GM12878 (cell line): ENCODE data around the gene ERCC1. TPM values are rescaled to one million over a fixed set of nuclear protein-coding genes. Genes with fewer than 3 reads are reported as not detected.

Experiments used
- ATAC-seq: fragments of 200-7000 bp; cut with Tn5 transposase; 3 replicates; pipeline ENCODE4 v1.9.1; 2020; ENCODE audit warnings: mild to moderate bottlenecking, moderate library complexity
- BruUV-seq: library from RNA; stranded (reverse); fragments of 400-500 nt; replicated peaks from 2 replicates; lab custom pipeline; 2021; lab: Mats Ljungman, UMichigan
- CTCF ChIA-PET: fragments of 300-600 bp; sonication (Branson Sonifier 250); formaldehyde crosslinking; extraction: SDS; loops from one replicate; lab custom pipeline; 2021; ENCODE audit warnings: inconsistent platforms; lab: Yijun Ruan, JAX
- POLR2A ChIA-PET: fragments of 350-600 bp; formaldehyde crosslinking; extraction: SDS; loops from one replicate; lab custom pipeline; 2021; ENCODE audit warnings: inconsistent platforms; lab: Charles Lee
- RAD21 ChIA-PET: fragments of 300-600 bp; sonication (Branson Sonifier 250); formaldehyde crosslinking; loops from one replicate; lab custom pipeline; 2023; ENCODE audit warnings: antibody characterized with exemption; ENCODE audit not compliant: unreplicated experiment; lab: Charles Lee
- SMC1A ChIA-PET: fragments of 300-600 bp; sonication (Branson Sonifier 250); formaldehyde crosslinking; loops from one replicate; lab custom pipeline; 2023; ENCODE audit not compliant: unreplicated experiment, uncharacterized antibody; lab: Charles Lee
- DNase-seq: peaks from one replicate; pipeline ENCODE4 v3.0.0-alpha.2; 2011; ENCODE audit warnings: low read depth, low spot score
- FAIRE-seq: peaks from 3 replicates; lab custom pipeline; 2011; peaks lifted over from hg19 to GRCh38; lab: Jason Lieb, UNC
- H2AFZ ChIP-seq: 2 replicates; pipeline ENCODE4 v1.6.0; 2011; ENCODE audit warnings: low read depth, low read length, control low read depth; ENCODE audit not compliant: control insufficient read depth
- H3K27ac ChIP-seq: 2 replicates; pipeline ENCODE4 v1.5.1; 2011; ENCODE audit warnings: control low read depth; ENCODE audit not compliant: control insufficient read depth, insufficient read depth
- H3K27me3 ChIP-seq, 2 experiments: replicated peaks in 1 of 2; 2 replicates each; pipeline versions ENCODE4 v1.6.0 to v1.6.1; 2011; ENCODE audit warnings: low read length in 1 of 2; ENCODE audit not compliant: control insufficient read depth in 2 of 2, insufficient read depth in 2 of 2
- H3K36me3 ChIP-seq, 2 experiments: 2 replicates each; pipeline ENCODE4 v1.5.1; 2011; ENCODE audit warnings: low read length in 1 of 2; ENCODE audit not compliant: control insufficient read depth in 2 of 2, insufficient read depth in 2 of 2
- H3K4me1 ChIP-seq: 2 replicates; pipeline ENCODE4 v1.6.1; 2011; ENCODE audit warnings: mild to moderate bottlenecking, low read length, moderate library complexity, mixed read lengths; ENCODE audit not compliant: control insufficient read depth, insufficient read depth
- H3K4me2 ChIP-seq: 2 replicates; pipeline ENCODE4 v1.6.0; 2011; ENCODE audit warnings: control low read depth; ENCODE audit not compliant: control insufficient read depth, insufficient read depth
- H3K4me3 ChIP-seq: fragments of 200-600 bp; sonication (generic); 2 replicates; pipeline ENCODE4 v1.5.1; 2016
- H3K79me2 ChIP-seq: 2 replicates; pipeline ENCODE4 v1.6.0; 2011; ENCODE audit warnings: low read length; ENCODE audit not compliant: control insufficient read depth, insufficient read depth
- H3K9ac ChIP-seq: 2 replicates; pipeline ENCODE4 v1.8.0; 2011; ENCODE audit warnings: low read length, control low read depth, mixed read lengths; ENCODE audit not compliant: control insufficient read depth, insufficient read depth
- H3K9me3 ChIP-seq: replicated peaks from 3 replicates; pipeline ENCODE4 v1.5.1; 2011; ENCODE audit warnings: mild to moderate bottlenecking, low read length; ENCODE audit not compliant: control insufficient read depth, insufficient read depth
- H4K20me1 ChIP-seq: 2 replicates; pipeline ENCODE4 v1.6.0; 2011; ENCODE audit not compliant: control insufficient read depth, insufficient read depth
- BHLHE40 ChIP-seq, 2 experiments: fragments of 450-650 bp in 1 of 2; IDR thresholded peaks; 2 replicates each; pipeline ENCODE4 v1.6.1; 2011 to 2017; ENCODE audit warnings: low read depth in 2 of 2, borderline replicate concordance in 1 of 2, improper control_type of control experiment in 1 of 2, low read length in 1 of 2, mild to moderate bottlenecking in 1 of 2
- BMI1 ChIP-seq: fragments of 450-650 bp; IDR thresholded peaks from 2 replicates; pipeline ENCODE4 v1.6.1; 2016; ENCODE audit warnings: mild to moderate bottlenecking, moderate library complexity, borderline replicate concordance
- EED ChIP-seq: sonication (generic); IDR thresholded peaks from 2 replicates; pipeline ENCODE4 v1.6.1; 2016; ENCODE audit warnings: antibody characterized with exemption, low read depth
- GATAD2B ChIP-seq: fragments of 450-650 bp; conservative IDR thresholded peaks from 2 replicates; pipeline ENCODE4 v1.6.1; 2017; ENCODE audit warnings: low read depth, mild to moderate bottlenecking, moderate library complexity
- LARP7 ChIP-seq: fragments of 450-650 bp; IDR thresholded peaks from 2 replicates; pipeline ENCODE4 v1.6.1; 2017; ENCODE audit warnings: mild to moderate bottlenecking
- MTA2 ChIP-seq: fragments of 450-650 bp; IDR thresholded peaks from 2 replicates; pipeline ENCODE4 v1.6.1; 2016; ENCODE audit warnings: low read depth, mild to moderate bottlenecking, moderate library complexity
- MXI1 ChIP-seq: fragments of 150-350 bp; IDR thresholded peaks from 2 replicates; pipeline ENCODE4 v1.6.1; 2011; ENCODE audit warnings: low read depth, mild to moderate bottlenecking, inconsistent platforms, low read length, improper control_type of control experiment
- NBN ChIP-seq: fragments of 450-650 bp; IDR thresholded peaks from 2 replicates; pipeline ENCODE4 v1.6.1; 2016
- RBBP5 ChIP-seq: fragments of 200-600 bp; sonication (generic); conservative IDR thresholded peaks from 2 replicates; pipeline ENCODE4 v1.6.1; 2016
- SRF ChIP-seq, 2 experiments: IDR thresholded peaks; 2 replicates each; pipeline ENCODE4 v1.6.1; 2011; ENCODE audit warnings: low read depth in 2 of 2, low read length in 2 of 2, mild to moderate bottlenecking in 1 of 2, moderate library complexity in 1 of 2
- STAT1 ChIP-seq: fragments of 450-650 bp; conservative IDR thresholded peaks from 2 replicates; pipeline ENCODE4 v1.6.1; 2014; ENCODE audit warnings: antibody characterized with exemption, mild to moderate bottlenecking
- whole genome bisulfite sequencing: methylation state at CpG from one replicate; pipeline ENCODE4 v1.1.6; 2016; ENCODE audit warnings: low lambda C conversion rate; ENCODE audit not compliant: insufficient replicate concordance, insufficient coverage; ENCODE audit errors: missing lambda C conversion rate; 5-methylcytosine and 5-hydroxymethylcytosine counted together
- in situ Hi-C: fragments of 300-500 bp; cut with MboI; formaldehyde crosslinking; loops from 9 replicates; pipeline ENCODE4 v1.14.3; 2018; ENCODE audit warnings: mixed read lengths
- intact Hi-C: fragments of 100-400 bp; cut with micrococcal nuclease; formaldehyde crosslinking; loops from one replicate; pipeline ENCODE4 v1.14.2; 2022; ENCODE audit not compliant: unreplicated experiment
- polyA plus RNA-seq, 11 experiments: library from polyadenylated mRNA; depleted of rRNA in 4 of 11; unstranded in 6 of 11; stranded (reverse) in 5 of 11; fragments of >200 nt; fragmentation: Nextera tagmentation in 4 of 11; fragmentation: Illumina TruSeq in 1 of 11; extraction: Ambion mirVana in 4 of 11; extraction: Trizol in 1 of 11; gene quantifications; 1 replicate in 1 of 11; 2 replicates in 10 of 11; pipeline versions ENCODE4 v1.2.1 to v1.2.3, GENCODE V29; 2011 to 2016; ENCODE audit warnings: inconsistent platforms in 2 of 11, missing spikeins in 2 of 11, low read depth in 1 of 11
- total RNA-seq, 4 experiments: library from RNA; depleted of rRNA in 3 of 4; stranded (reverse); fragments of >200 nt in 3 of 4; fragmentation: Illumina TruSeq in 1 of 4; extraction: Trizol in 1 of 4; gene quantifications; 2 replicates each; pipeline versions ENCODE4 v1.2.1 to v1.2.3, GENCODE V29; 2013 to 2021
- TF ChIP-seq, protein P1 (sequence below): IDR thresholded peaks from 2 replicates; pipeline ENCODE4 v1.6.1; 2012; ENCODE audit warnings: improper control_type of control experiment, low read depth, low read length; ENCODE audit not compliant: insufficient replicate concordance
- TF ChIP-seq, protein P2 (sequence below): fragments of 450-650 bp; IDR thresholded peaks from 2 replicates; pipeline ENCODE4 v1.6.1; 2017; ENCODE audit warnings: mild to moderate bottlenecking, low read depth, inconsistent platforms; ENCODE audit not compliant: poor library complexity, severe bottlenecking

The ERCC1 gene
- total and polyA plus RNA-seq, 10 of the 15 experiments (the other 5 are each of a cell fraction or from before 2014, with no cell fraction given), result 14.7 to 104 (median 61.1) TPM

DNA sequence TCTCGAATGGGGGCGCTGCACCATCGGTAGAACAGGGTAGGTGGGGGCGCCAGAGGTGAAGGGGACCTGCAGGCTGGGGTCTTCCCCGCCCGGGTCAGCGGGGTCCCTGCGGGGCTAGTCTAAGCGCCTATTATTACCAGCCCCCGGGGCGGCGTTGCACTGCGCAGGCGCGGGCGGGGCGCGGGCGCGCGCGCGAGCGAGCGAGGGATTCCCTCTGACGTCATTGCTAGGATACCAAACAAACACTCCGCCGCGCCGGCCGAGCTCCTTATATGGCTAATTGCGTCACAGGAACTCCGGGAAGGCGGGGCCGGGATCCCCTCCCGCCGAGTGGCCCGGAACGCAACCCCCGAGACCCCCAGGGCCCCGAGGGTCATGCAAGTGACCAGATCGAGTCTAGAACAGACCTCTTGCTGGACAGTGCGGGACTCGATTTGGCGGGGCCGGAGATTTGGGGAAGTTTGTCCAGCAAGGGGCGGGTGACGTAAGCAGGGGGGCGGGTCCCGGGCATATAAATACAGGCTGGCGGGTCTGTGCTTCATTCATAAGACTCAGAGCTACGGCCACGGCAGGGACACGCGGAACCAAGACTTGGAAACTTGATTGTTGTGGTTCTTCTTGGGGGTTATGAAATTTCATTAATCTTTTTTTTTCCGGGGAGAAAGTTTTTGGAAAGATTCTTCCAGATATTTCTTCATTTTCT, 43.9 kb upstream of the ERCC1 start, which contains the start of gene FOSB:
TSS of gene FOSB (plus strand) at position 541 of the 703 bp plus-strand sequence. CDS start 591 bp downstream, outside the sequence.
- no TSS peak for BruUV-seq
- no peaks in the 10 kb centered on the region; a peak in 2 of 4 replicates for H3K27me3 ChIP-seq
- H3K27ac ChIP-seq, result peak within 1 kb of the TSS; percentile 73
- DNase-seq, result no peak
- ChIA-PET CTCF (interaction anchor here (0.7 to 5.2 kb wide), 14 partner anchors 10 to 186 kb away, joined by 3 to 71 read pairs (median 9); no protein-coding TSS in a partner anchor), SMC1A (interaction anchor here (0.9 to 4.8 kb wide), 7 partner anchors 9 to 63 kb away, joined by 3 to 52 read pairs (median 4); partner anchors contain the start of gene PPP1R13L), RAD21 (interaction anchor here (0.6 to 4.3 kb wide), 10 partner anchors 9 to 178 kb away, joined by 3 to 64 read pairs (median 6); no protein-coding TSS in a partner anchor), POLR2A (interaction anchor here (0.6 to 2.3 kb wide), 13 partner anchors 11 to 349 kb away, joined by 3 to 8 read pairs (median 4); no protein-coding TSS in a partner anchor)
- peak; percentile 32 for ATAC-seq
- H3K4me3 ChIP-seq, result peak within 1 kb of the TSS; percentile 82
- no peaks in the 10 kb centered on the region for H3K36me3 ChIP-seq
- peak within 1 kb of the TSS; percentile 100 for H3K4me2 ChIP-seq
- FAIRE-seq, result peak; percentile 78
- intact Hi-C loops, result loop anchor here (2.0 kb wide), 1 partner anchor 17 kb away; no protein-coding TSS in a partner anchor
- WGBS, result under 1% methylated on average over 50 of the region's 56 CpGs
- no peaks in the 10 kb centered on the region for H3K79me2 ChIP-seq
- H3K9me3 ChIP-seq, result no peaks in the 10 kb centered on the region
- in situ Hi-C loops, result loop anchor here (25.0 kb wide), 1 partner anchor 1705 kb away; the partner anchor contains the start of gene SMG9
- peak within 1 kb of the TSS; percentile 76 for H3K9ac ChIP-seq
- peaks cover 14% of the 10 kb centered on the region for H3K4me1 ChIP-seq
- H4K20me1 ChIP-seq, result peaks cover 3% of the 10 kb centered on the region; the same call in 1 of the 2 replicates
- H2AFZ ChIP-seq, result peak within 1 kb of the TSS; percentile 96
- TF ChIP-seq NBN, result peak; percentile 95
- peak; percentile 55; the same call in 1 of the 2 replicates for TF ChIP-seq GATAD2B
- TF ChIP-seq, protein P1, sequence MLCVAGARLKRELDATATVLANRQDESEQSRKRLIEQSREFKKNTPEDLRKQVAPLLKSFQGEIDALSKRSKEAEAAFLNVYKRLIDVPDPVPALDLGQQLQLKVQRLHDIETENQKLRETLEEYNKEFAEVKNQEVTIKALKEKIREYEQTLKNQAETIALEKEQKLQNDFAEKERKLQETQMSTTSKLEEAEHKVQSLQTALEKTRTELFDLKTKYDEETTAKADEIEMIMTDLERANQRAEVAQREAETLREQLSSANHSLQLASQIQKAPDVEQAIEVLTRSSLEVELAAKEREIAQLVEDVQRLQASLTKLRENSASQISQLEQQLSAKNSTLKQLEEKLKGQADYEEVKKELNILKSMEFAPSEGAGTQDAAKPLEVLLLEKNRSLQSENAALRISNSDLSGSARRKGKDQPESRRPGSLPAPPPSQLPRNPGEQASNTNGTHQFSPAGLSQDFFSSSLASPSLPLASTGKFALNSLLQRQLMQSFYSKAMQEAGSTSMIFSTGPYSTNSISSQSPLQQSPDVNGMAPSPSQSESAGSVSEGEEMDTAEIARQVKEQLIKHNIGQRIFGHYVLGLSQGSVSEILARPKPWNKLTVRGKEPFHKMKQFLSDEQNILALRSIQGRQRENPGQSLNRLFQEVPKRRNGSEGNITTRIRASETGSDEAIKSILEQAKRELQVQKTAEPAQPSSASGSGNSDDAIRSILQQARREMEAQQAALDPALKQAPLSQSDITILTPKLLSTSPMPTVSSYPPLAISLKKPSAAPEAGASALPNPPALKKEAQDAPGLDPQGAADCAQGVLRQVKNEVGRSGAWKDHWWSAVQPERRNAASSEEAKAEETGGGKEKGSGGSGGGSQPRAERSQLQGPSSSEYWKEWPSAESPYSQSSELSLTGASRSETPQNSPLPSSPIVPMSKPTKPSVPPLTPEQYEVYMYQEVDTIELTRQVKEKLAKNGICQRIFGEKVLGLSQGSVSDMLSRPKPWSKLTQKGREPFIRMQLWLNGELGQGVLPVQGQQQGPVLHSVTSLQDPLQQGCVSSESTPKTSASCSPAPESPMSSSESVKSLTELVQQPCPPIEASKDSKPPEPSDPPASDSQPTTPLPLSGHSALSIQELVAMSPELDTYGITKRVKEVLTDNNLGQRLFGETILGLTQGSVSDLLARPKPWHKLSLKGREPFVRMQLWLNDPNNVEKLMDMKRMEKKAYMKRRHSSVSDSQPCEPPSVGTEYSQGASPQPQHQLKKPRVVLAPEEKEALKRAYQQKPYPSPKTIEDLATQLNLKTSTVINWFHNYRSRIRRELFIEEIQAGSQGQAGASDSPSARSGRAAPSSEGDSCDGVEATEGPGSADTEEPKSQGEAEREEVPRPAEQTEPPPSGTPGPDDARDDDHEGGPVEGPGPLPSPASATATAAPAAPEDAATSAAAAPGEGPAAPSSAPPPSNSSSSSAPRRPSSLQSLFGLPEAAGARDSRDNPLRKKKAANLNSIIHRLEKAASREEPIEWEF, result no peak
- TF ChIP-seq, protein P2, sequence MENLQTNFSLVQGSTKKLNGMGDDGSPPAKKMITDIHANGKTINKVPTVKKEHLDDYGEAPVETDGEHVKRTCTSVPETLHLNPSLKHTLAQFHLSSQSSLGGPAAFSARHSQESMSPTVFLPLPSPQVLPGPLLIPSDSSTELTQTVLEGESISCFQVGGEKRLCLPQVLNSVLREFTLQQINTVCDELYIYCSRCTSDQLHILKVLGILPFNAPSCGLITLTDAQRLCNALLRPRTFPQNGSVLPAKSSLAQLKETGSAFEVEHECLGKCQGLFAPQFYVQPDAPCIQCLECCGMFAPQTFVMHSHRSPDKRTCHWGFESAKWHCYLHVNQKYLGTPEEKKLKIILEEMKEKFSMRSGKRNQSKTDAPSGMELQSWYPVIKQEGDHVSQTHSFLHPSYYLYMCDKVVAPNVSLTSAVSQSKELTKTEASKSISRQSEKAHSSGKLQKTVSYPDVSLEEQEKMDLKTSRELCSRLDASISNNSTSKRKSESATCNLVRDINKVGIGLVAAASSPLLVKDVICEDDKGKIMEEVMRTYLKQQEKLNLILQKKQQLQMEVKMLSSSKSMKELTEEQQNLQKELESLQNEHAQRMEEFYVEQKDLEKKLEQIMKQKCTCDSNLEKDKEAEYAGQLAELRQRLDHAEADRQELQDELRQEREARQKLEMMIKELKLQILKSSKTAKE, result no peak
- peak in 1 of 2 experiments; percentile 59; a peak in 2 of 4 replicates for TF ChIP-seq BHLHE40 (IDR thresholded peaks at IDR 0.05; ENCODE audit: borderline replicate concordance in 1 of 2, low read depth in 2 of 2, low read length in 1 of 2)
- TF ChIP-seq SRF (IDR thresholded peaks at IDR 0.05; ENCODE audit: low read depth in 2 of 2, low read length in 2 of 2), result peak; percentile 98 to 99
- TF ChIP-seq BMI1, result no peak
- TF ChIP-seq MTA2, result no peak
- TF ChIP-seq STAT1, result 0 out of 2 replicates have a peak, but pooled peaks have one; percentile 60
- no peak for TF ChIP-seq RBBP5
- peak; percentile 56; the same call in 1 of the 2 replicates for TF ChIP-seq LARP7
- TF ChIP-seq EED, result no peak
- TF ChIP-seq MXI1, result peak; percentile 55
